Erythroblast (primary cell): ENCODE measurements around the gene PKP4.

ENCODE experiments used
- DNase-seq, 2 experiments: peaks; one replicate each; lab custom pipeline; 2025; lab: John Stamatoyannopoulos, UW
- GATA1 ChIP-seq: IDR thresholded peaks from 2 replicates; pipeline ENCODE4 v1.6.1; 2011; ENCODE audit warnings: low read depth, mild to moderate bottlenecking, control low read depth, low read length, moderate library complexity
- POLR2A ChIP-seq: IDR thresholded peaks from 2 replicates; pipeline ENCODE4 v1.6.1; 2011; ENCODE audit warnings: mild to moderate bottlenecking, low read length

Gene PKP4

DNA sequence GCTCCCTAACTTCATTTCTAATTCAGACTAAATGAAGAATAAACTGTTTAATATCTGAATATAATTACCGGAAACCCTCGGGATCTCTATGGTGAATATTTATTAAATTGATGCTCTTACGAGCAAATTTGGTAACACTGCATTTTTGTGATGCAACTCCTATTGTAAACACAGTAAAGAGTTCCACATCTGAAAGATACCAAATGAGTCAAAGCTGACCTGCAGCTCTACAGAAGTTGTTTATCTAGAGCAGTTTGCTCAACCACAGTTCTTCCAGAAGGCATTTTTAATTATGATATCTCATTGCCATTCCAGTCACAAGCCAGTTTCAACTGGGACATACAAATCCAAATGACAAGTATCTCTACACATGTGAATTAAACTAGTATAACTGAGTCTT is 129.7 kb downstream of the PKP4 start:
- TF ChIP-seq POLR2A, result no peak
- no peak for TF ChIP-seq GATA1
- no peak for DNase-seq

- TF ChIP-seq POLR2A (no peak), GATA1 (no peak)
These were observed 132.6 kb downstream of the PKP4 start for GRCh38 chr2:158589303-158589702.

DNA sequence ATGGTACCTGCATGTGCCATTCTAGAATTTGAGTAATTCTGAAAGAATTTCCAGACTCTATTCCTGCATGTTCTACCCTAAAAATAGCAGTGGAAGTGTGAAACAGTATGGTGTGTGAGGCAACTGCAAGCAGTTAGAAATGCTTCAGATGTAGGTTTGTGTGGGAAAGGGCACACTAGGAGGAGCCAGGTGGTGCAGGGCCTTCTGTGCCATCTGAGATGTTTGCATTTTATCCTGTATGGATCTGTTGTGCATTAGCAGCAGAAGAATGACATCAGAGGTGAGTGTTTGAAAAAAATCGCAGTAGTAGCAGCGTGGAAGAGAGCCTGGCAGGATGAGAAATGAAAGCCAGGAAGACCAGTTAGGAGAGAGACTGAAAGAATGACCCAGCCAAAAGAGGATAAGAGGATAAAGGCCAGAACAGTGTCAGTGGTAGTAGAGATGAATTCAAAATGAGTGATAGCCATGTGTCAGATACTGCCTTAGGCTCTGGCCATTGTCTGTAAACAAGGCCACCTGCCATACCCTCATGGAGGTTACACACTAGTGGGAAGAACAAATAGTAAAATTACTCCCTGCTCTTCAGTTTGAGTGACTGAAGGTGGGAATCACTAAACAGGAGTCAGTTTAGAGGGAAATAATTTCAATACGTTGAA is 142.2 kb downstream of the PKP4 start:
- DNase-seq, result no peak
- TF ChIP-seq POLR2A, result no peak
- TF ChIP-seq GATA1, result no peak

More at GRCh38 chr2:158589303-158589702, 132.6 kb downstream of the PKP4 start:
- no peak for DNase-seq

- TF ChIP-seq GATA1, result no peak
- no peak for TF ChIP-seq POLR2A
- DNase-seq, result no peak
These were observed 142.9 kb downstream of the PKP4 start for GRCh38 chr2:158599609-158600008.

- TF ChIP-seq POLR2A (no peak), GATA1 (no peak)
- no peak for DNase-seq
These were observed 143.5 kb downstream of the PKP4 start for GRCh38 chr2:158600155-158600802.

DNA sequence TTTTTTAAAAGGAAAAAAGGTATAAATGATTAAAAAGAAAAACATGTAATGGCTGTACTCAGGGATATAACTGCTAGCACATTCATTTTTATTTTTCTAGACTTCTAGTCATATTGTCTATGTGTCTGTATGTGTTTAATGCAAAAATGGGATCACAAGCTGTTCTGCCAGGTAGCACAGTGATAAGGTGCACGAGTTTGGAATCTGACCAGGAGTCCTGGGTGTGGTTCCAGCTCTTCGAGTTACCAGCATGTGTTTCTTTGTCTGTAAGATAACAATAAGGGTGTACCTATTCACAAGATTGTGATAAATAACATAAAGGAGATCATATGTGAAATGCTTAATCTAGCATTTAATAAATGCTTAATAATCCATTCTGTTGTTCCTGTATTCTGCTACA is 145.3 kb downstream of the PKP4 start:
- DNase-seq, result peak; percentile 59 to 87
- TF ChIP-seq GATA1, result no peak

DNA sequence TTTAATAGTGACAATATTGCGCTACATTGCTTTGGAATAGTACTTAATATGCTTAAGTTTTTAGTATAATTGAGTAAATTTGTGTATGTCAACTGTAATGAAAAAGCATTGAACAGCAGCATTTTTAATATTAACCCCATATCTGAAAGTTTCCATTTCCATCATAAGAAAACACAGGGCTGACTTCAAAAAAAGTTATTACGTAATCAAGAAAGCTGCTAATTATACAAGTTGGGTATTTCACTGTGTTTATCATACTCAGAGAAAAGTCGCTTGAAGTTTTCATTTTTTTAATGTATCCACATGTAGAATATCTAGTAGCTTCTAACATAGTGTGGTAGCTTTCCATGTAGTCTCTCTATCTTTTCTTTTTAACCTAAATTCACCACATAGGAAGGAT is 146.5 kb downstream of the PKP4 start:
- no peak for DNase-seq
- TF ChIP-seq GATA1 (no peak), POLR2A (no peak)

DNA sequence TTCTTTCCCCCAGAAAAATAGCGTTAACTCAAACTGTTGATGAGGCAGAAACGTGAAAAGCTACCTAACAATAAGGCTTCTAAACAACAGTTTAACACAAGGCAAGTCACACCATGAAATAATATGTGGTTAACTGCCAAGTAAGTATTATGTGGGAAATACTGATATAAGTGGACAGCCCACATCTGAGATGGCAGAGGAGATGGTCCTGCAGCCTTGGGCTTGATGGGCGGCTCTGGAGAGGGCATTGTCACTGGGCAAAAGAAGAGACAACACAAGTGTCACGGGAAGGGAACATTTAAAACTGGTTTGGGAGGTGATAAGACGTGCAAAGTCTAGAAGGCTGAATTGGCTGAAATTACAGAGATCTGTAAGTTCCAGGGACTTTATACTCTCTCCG is 147.2 kb downstream of the PKP4 start:
- TF ChIP-seq POLR2A (peak; percentile 37), GATA1 (no peak)
- peak in 1 of 2 experiments; percentile 31 for DNase-seq

GRCh38 chr2:158610059-158610458 is 153.3 kb downstream of the PKP4 start:
- DNase-seq, result no peak
- no peak for TF ChIP-seq POLR2A
- no peak for TF ChIP-seq GATA1

GRCh38 chr2:158616480-158617000 is 159.8 kb downstream of the PKP4 start:
- no peak for TF ChIP-seq GATA1
- no peak for TF ChIP-seq POLR2A
- DNase-seq, result no peak

- DNase-seq, result no peak
- TF ChIP-seq GATA1, result no peak
- no peak for TF ChIP-seq POLR2A
These were observed 162.2 kb downstream of the PKP4 start for GRCh38 chr2:158618891-158619490.

- peak in 1 of 2 experiments; percentile 15 for DNase-seq
- TF ChIP-seq GATA1 (no peak), POLR2A (no peak)
These were observed 162.7 kb downstream of the PKP4 start for GRCh38 chr2:158619496-158619895.

GRCh38 chr2:158620656-158621055 is 163.9 kb downstream of the PKP4 start:
- DNase-seq, result no peak

DNA sequence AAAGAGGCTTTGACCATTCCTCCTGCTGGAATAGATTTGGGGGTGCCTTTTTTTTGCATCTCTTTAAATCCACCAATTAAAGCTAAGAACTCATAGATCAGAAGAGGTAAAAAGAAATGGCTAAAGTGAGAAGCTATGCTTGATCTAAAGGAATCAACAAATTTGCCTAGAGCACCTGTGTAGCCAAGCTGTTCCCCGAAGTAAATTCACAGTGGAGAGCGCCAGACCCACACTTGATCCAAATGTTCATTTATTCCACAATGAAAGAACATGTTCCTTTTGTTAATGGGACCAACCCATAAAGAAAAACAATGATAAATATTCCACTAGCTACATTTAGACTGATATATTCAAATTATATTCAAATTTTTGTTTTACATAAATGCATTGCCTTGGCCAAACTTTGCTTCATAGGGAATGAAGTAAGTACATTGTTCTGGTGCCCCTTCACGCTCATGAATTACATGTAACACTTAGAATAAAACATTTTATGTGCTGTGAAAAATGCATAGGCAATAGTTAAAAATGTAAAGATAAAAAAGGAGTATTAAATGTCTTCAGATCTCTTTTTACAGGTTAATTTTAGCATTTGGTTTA is 167.4 kb downstream of the PKP4 start:
- no peak for TF ChIP-seq POLR2A
- no peak for TF ChIP-seq GATA1
- no peak for DNase-seq

More at GRCh38 chr2:158620656-158621055, 163.9 kb downstream of the PKP4 start:
- no peak for TF ChIP-seq POLR2A
- no peak for TF ChIP-seq GATA1
